GM12878 (cell line): ENCODE measurements around the gene SEC11A. TPM values are rescaled to one million over a fixed set of nuclear protein-coding genes. Genes with fewer than 3 reads are reported as not detected.

Experiments
- CHD2 ChIP-seq: IDR thresholded peaks from 2 replicates; pipeline ENCODE4 v1.6.1; 2011; ENCODE audit warnings: low read depth, low read length, improper control_type of control experiment, borderline replicate concordance
- E2F8 ChIP-seq: fragments of 450-650 bp; IDR thresholded peaks from 2 replicates; pipeline ENCODE4 v1.6.1; 2018; ENCODE audit warnings: mild to moderate bottlenecking, low read depth, moderate library complexity; ENCODE audit not compliant: partially characterized antibody
- FOXM1 ChIP-seq: IDR thresholded peaks from 2 replicates; pipeline ENCODE4 v1.6.1; 2012; ENCODE audit warnings: low read depth, mild to moderate bottlenecking, inconsistent platforms, low read length, moderate library complexity
- GATAD2B ChIP-seq: fragments of 450-650 bp; conservative IDR thresholded peaks from 2 replicates; pipeline ENCODE4 v1.6.1; 2017; ENCODE audit warnings: low read depth, mild to moderate bottlenecking, moderate library complexity
- HCFC1 ChIP-seq: fragments of 150-350 bp; IDR thresholded peaks from 2 replicates; pipeline ENCODE4 v1.6.1; 2014; ENCODE audit warnings: low read length
- JUNB ChIP-seq: IDR thresholded peaks from 2 replicates; pipeline ENCODE4 v1.6.1; 2016; ENCODE audit warnings: antibody characterized with exemption, mild to moderate bottlenecking
- KLF5 ChIP-seq: fragments of 450-650 bp; IDR thresholded peaks from 2 replicates; pipeline ENCODE4 v1.6.1; 2014; ENCODE audit warnings: mild to moderate bottlenecking; ENCODE audit not compliant: partially characterized antibody
- LARP7 ChIP-seq: fragments of 450-650 bp; IDR thresholded peaks from 2 replicates; pipeline ENCODE4 v1.6.1; 2017; ENCODE audit warnings: mild to moderate bottlenecking
- PAX5 ChIP-seq: IDR thresholded peaks from 2 replicates; pipeline ENCODE4 v1.6.1; 2011; ENCODE audit warnings: low read depth, low read length, borderline replicate concordance
- PKNOX1 ChIP-seq: fragments of 450-650 bp; IDR thresholded peaks from 2 replicates; pipeline ENCODE4 v1.6.1; 2016; ENCODE audit warnings: mild to moderate bottlenecking
- POLR2AphosphoS5 ChIP-seq: IDR thresholded peaks from 2 replicates; pipeline ENCODE4 v1.6.1; 2011; ENCODE audit warnings: mild to moderate bottlenecking, low read length, inconsistent platforms
- RAD21 ChIP-seq: IDR thresholded peaks from 2 replicates; pipeline ENCODE4 v1.6.1; 2011; ENCODE audit warnings: mild to moderate bottlenecking, low read depth, low read length, moderate library complexity; ENCODE audit not compliant: insufficient read depth
- RUNX3 ChIP-seq: IDR thresholded peaks from 2 replicates; pipeline ENCODE4 v1.6.1; 2012; ENCODE audit warnings: low read length, inconsistent platforms
- SREBF2 ChIP-seq: IDR thresholded peaks from 2 replicates; pipeline ENCODE4 v1.6.1; 2012; ENCODE audit warnings: mild to moderate bottlenecking, low read length
- STAT1 ChIP-seq: fragments of 450-650 bp; conservative IDR thresholded peaks from 2 replicates; pipeline ENCODE4 v1.6.1; 2014; ENCODE audit warnings: antibody characterized with exemption, mild to moderate bottlenecking
- ZBED1 ChIP-seq: IDR thresholded peaks from 2 replicates; pipeline ENCODE4 v1.6.1; 2016; ENCODE audit warnings: borderline replicate concordance
- ZNF207 ChIP-seq: fragments of 450-650 bp; IDR thresholded peaks from 2 replicates; pipeline ENCODE4 v1.6.1; 2014; ENCODE audit warnings: antibody characterized with exemption, mild to moderate bottlenecking, borderline replicate concordance
- ZNF24 ChIP-seq: fragments of 450-650 bp; IDR thresholded peaks from 2 replicates; pipeline ENCODE4 v1.6.1; 2017; ENCODE audit warnings: antibody characterized with exemption, mild to moderate bottlenecking
- polyA plus RNA-seq, 11 experiments: library from polyadenylated mRNA; depleted of rRNA in 4 of 11; unstranded in 6 of 11; stranded (reverse) in 5 of 11; fragments of >200 nt; fragmentation: Nextera tagmentation in 4 of 11; fragmentation: Illumina TruSeq in 1 of 11; extraction: Ambion mirVana in 4 of 11; extraction: Trizol in 1 of 11; gene quantifications; 1 replicate in 1 of 11; 2 replicates in 10 of 11; pipeline versions ENCODE4 v1.2.1 to v1.2.3, GENCODE V29; 2011 to 2016; ENCODE audit warnings: inconsistent platforms in 2 of 11, missing spikeins in 2 of 11, low read depth in 1 of 11
- total RNA-seq, 4 experiments: library from RNA; depleted of rRNA in 3 of 4; stranded (reverse); fragments of >200 nt in 3 of 4; fragmentation: Illumina TruSeq in 1 of 4; extraction: Trizol in 1 of 4; gene quantifications; 2 replicates each; pipeline versions ENCODE4 v1.2.1 to v1.2.3, GENCODE V29; 2013 to 2021
- TF ChIP-seq, protein P1 (sequence below): fragments of 450-650 bp; IDR thresholded peaks from 2 replicates; pipeline ENCODE4 v1.6.1; 2017; ENCODE audit warnings: mild to moderate bottlenecking, low read depth, inconsistent platforms; ENCODE audit not compliant: poor library complexity, severe bottlenecking
- TF ChIP-seq, protein P2 (sequence below): fragments of 450-650 bp; IDR thresholded peaks from 2 replicates; pipeline ENCODE4 v1.6.1; 2017; ENCODE audit warnings: low read depth, mild to moderate bottlenecking, moderate library complexity
- TF ChIP-seq, protein P3 (sequence below): fragments of 450-650 bp; formaldehyde crosslinking; IDR thresholded peaks from 2 replicates; pipeline ENCODE4 v1.4.0; 2020; ENCODE audit warnings: mild to moderate bottlenecking, moderate library complexity

Gene SEC11A
- total and polyA plus RNA-seq, 10 of the 15 experiments (the other 5 are each of a cell fraction or from before 2014, with no cell fraction given): 99.2 to 159 (median 143) TPM

DNA sequence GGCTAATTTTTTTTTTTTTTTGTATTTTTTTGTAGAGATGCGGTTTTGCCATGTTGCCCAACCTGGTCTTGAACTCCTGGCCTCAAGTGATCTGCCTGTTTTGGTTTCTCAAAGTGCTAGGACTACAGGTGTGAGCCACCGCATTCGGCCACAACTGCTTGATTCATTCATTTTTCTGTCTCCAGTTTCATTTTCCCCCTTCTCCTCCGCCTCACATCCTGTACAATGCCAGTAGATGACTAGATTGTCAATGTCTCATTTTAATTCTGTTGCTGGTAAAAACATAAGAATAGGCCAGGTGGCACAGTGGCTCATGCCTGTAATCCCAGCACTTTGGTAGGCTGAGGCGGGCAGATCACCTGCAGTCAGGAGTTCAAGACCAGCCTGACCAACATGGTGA is 20.4 kb upstream of the SEC11A start (continued):
- TF ChIP-seq, protein P1, sequence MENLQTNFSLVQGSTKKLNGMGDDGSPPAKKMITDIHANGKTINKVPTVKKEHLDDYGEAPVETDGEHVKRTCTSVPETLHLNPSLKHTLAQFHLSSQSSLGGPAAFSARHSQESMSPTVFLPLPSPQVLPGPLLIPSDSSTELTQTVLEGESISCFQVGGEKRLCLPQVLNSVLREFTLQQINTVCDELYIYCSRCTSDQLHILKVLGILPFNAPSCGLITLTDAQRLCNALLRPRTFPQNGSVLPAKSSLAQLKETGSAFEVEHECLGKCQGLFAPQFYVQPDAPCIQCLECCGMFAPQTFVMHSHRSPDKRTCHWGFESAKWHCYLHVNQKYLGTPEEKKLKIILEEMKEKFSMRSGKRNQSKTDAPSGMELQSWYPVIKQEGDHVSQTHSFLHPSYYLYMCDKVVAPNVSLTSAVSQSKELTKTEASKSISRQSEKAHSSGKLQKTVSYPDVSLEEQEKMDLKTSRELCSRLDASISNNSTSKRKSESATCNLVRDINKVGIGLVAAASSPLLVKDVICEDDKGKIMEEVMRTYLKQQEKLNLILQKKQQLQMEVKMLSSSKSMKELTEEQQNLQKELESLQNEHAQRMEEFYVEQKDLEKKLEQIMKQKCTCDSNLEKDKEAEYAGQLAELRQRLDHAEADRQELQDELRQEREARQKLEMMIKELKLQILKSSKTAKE: peak; percentile 83
- peak; percentile 48 for TF ChIP-seq KLF5
- peak; percentile 19; the same call in 1 of the 2 replicates for TF ChIP-seq PAX5
- TF ChIP-seq, protein P2, sequence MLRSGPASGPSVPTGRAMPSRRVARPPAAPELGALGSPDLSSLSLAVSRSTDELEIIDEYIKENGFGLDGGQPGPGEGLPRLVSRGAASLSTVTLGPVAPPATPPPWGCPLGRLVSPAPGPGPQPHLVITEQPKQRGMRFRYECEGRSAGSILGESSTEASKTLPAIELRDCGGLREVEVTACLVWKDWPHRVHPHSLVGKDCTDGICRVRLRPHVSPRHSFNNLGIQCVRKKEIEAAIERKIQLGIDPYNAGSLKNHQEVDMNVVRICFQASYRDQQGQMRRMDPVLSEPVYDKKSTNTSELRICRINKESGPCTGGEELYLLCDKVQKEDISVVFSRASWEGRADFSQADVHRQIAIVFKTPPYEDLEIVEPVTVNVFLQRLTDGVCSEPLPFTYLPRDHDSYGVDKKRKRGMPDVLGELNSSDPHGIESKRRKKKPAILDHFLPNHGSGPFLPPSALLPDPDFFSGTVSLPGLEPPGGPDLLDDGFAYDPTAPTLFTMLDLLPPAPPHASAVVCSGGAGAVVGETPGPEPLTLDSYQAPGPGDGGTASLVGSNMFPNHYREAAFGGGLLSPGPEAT: peak; percentile 55; the same call in 1 of the 2 replicates
- TF ChIP-seq ZNF24: peak; percentile 94
- TF ChIP-seq, protein P3, sequence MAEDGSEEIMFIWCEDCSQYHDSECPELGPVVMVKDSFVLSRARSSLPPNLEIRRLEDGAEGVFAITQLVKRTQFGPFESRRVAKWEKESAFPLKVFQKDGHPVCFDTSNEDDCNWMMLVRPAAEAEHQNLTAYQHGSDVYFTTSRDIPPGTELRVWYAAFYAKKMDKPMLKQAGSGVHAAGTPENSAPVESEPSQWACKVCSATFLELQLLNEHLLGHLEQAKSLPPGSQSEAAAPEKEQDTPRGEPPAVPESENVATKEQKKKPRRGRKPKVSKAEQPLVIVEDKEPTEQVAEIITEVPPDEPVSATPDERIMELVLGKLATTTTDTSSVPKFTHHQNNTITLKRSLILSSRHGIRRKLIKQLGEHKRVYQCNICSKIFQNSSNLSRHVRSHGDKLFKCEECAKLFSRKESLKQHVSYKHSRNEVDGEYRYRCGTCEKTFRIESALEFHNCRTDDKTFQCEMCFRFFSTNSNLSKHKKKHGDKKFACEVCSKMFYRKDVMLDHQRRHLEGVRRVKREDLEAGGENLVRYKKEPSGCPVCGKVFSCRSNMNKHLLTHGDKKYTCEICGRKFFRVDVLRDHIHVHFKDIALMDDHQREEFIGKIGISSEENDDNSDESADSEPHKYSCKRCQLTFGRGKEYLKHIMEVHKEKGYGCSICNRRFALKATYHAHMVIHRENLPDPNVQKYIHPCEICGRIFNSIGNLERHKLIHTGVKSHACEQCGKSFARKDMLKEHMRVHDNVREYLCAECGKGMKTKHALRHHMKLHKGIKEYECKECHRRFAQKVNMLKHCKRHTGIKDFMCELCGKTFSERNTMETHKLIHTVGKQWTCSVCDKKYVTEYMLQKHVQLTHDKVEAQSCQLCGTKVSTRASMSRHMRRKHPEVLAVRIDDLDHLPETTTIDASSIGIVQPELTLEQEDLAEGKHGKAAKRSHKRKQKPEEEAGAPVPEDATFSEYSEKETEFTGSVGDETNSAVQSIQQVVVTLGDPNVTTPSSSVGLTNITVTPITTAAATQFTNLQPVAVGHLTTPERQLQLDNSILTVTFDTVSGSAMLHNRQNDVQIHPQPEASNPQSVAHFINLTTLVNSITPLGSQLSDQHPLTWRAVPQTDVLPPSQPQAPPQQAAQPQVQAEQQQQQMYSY: no peak
- TF ChIP-seq PKNOX1: peak; percentile 56
- no peak for TF ChIP-seq CHD2
- no peak for TF ChIP-seq SREBF2
- no peak for TF ChIP-seq E2F8
- TF ChIP-seq JUNB: peak; percentile 19; the same call in 1 of the 2 replicates
- peak; percentile 18; the same call in 1 of the 2 replicates for TF ChIP-seq ZNF207
- peak; percentile 46; the same call in 1 of the 2 replicates for TF ChIP-seq GATAD2B
- no peak for TF ChIP-seq HCFC1
- TF ChIP-seq RUNX3: peak; percentile 91
- no peak for TF ChIP-seq POLR2AphosphoS5
- no peak for TF ChIP-seq STAT1
- 0 out of 2 replicates have a peak, but pooled peaks have one; percentile 34 for TF ChIP-seq ZBED1
- TF ChIP-seq RAD21: no peak
- TF ChIP-seq LARP7: no peak
- TF ChIP-seq FOXM1: no peak
